A549 (cell line): ENCODE data around the gene KDM8.

Experiments
- BHLHE40 ChIP-seq: IDR thresholded peaks from 2 replicates; pipeline ENCODE4 v1.6.1; 2012; ENCODE audit warnings: low read depth, low read length, inconsistent platforms
- CHD2 ChIP-seq: fragments of 150-350 bp; IDR thresholded peaks from 2 replicates; pipeline ENCODE4 v1.6.1; 2014; ENCODE audit warnings: low read length; ENCODE audit not compliant: partially characterized antibody
- CTCF ChIP-seq: fragments of >200 bp; sonication (Bioruptor Twin); formaldehyde crosslinking; IDR thresholded peaks from 3 replicates; pipeline ENCODE4 v1.5.1; 2016
- EP300 ChIP-seq, 2 experiments: fragments of >200 bp; sonication (Bioruptor Twin); formaldehyde crosslinking; IDR thresholded peaks; 2 replicates in 1 of 2; 3 replicates in 1 of 2; pipeline ENCODE4 v1.6.1; 2016 to 2017
- HOXB5 ChIP-seq: fragments of 250-450 bp; sonication (Bioruptor Pico); IDR thresholded peaks from 2 replicates; pipeline ENCODE4 v1.5.0; 2020; ENCODE audit warnings: mild to moderate bottlenecking, moderate library complexity
- POLR2A ChIP-seq: IDR thresholded peaks from 2 replicates; pipeline ENCODE4 v1.6.1; 2012; ENCODE audit warnings: mild to moderate bottlenecking, low read length
- POLR2AphosphoS2 ChIP-seq: conservative IDR thresholded peaks from 2 replicates; pipeline ENCODE4 v1.6.1; 2012; ENCODE audit warnings: low read length, improper control_type of control experiment, inconsistent platforms
- REST ChIP-seq: fragments of 200-600 bp; sonication (generic); IDR thresholded peaks from 2 replicates; pipeline ENCODE4 v1.6.1; 2016; ENCODE audit warnings: antibody characterized with exemption, mild to moderate bottlenecking, moderate library complexity

- TF ChIP-seq CTCF, result no peak
- no peak for TF ChIP-seq POLR2A
- no peak for TF ChIP-seq BHLHE40
- no peak for TF ChIP-seq CHD2
- TF ChIP-seq EP300 (IDR thresholded peaks at IDR 0.05), result no peak
- TF ChIP-seq REST, result no peak
- no peak for TF ChIP-seq POLR2AphosphoS2
- TF ChIP-seq HOXB5, result no peak
Measured at GRCh38 chr16:27199736-27200135, 3.6 kb upstream of the KDM8 start.
